Measurements from ENCODE around the gene HIBCH. TPM values are rescaled to one million over a fixed set of nuclear protein-coding genes. Genes with fewer than 3 reads are reported as not detected.
"Not testable (repeated sequence)": the region's sequence is repeated elsewhere in the genome, so short reads cannot be mapped to it uniquely, and the experiment has no call there.

Gene HIBCH
- total RNA-seq, 1 donor from 2014 or later: 4.7 TPM

DNA sequence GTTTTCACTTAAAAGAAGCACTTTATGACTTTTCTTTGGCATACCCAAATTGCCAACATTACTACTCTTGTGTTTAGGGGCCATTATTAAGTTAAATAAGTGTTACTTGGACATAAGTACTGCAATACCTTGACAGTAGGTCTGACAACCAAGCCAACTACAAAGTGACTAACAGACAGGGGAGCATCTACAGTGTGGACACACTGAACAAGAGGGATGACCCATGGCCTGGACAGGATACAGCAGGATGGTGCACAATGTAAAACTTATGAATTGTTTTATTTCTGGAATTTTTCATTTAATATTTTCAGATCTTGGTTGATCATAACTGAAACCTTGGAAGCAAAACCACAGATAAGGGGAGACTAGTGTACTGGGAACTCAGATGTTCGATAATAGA is 19.8 kb upstream of the HIBCH start:
- no peak for FAIRE-seq
- Histone ChIP-seq H3K4me3 (ENCODE audit: low read depth, low read length) (no peak overlapping the region), H3K36me3 (ENCODE audit: control insufficient read depth, insufficient read depth, low read length) (no peaks in the 10 kb centered on the region), H3K27me3 (ENCODE audit: control insufficient read depth, insufficient read depth, low read length) (no peaks in the 10 kb centered on the region)
- TF ChIP-seq, protein P1, sequence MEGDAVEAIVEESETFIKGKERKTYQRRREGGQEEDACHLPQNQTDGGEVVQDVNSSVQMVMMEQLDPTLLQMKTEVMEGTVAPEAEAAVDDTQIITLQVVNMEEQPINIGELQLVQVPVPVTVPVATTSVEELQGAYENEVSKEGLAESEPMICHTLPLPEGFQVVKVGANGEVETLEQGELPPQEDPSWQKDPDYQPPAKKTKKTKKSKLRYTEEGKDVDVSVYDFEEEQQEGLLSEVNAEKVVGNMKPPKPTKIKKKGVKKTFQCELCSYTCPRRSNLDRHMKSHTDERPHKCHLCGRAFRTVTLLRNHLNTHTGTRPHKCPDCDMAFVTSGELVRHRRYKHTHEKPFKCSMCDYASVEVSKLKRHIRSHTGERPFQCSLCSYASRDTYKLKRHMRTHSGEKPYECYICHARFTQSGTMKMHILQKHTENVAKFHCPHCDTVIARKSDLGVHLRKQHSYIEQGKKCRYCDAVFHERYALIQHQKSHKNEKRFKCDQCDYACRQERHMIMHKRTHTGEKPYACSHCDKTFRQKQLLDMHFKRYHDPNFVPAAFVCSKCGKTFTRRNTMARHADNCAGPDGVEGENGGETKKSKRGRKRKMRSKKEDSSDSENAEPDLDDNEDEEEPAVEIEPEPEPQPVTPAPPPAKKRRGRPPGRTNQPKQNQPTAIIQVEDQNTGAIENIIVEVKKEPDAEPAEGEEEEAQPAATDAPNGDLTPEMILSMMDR (IDR thresholded peaks at IDR 0.05; ENCODE audit: insufficient read depth, low read length, severe bottlenecking): no peak
- DNase-seq (ENCODE audit: low read depth): no peak

DNA sequence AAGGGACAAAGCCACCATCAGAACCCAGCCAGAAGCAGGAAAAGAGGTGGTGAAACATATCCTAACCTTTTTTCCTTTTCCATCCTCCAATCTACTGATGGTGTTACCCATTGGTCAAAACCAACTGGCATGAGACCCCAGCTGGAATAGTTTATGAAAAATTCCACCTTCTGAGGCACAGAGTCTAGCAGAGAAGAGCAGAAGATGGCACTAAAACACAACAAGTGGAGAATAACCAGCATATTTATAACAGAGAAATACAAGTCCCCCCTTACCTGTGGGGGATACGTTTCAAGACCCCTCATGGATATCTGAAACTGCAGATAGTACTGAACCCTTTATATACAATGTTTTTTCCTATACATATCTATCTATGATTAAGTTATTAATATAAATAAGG is 18.8 kb upstream of the HIBCH start:
- Histone ChIP-seq H3K4me3 (ENCODE audit: low read depth, low read length) (no peak overlapping the region), H3K27me3 (ENCODE audit: control insufficient read depth, insufficient read depth, low read length) (no peaks in the 10 kb centered on the region), H3K36me3 (ENCODE audit: control insufficient read depth, insufficient read depth, low read length) (no peaks in the 10 kb centered on the region)
- no peak for FAIRE-seq
- TF ChIP-seq, protein P1 (IDR thresholded peaks at IDR 0.05; ENCODE audit: insufficient read depth, low read length, severe bottlenecking): no peak
- DNase-seq (ENCODE audit: low read depth): no peak

DNA sequence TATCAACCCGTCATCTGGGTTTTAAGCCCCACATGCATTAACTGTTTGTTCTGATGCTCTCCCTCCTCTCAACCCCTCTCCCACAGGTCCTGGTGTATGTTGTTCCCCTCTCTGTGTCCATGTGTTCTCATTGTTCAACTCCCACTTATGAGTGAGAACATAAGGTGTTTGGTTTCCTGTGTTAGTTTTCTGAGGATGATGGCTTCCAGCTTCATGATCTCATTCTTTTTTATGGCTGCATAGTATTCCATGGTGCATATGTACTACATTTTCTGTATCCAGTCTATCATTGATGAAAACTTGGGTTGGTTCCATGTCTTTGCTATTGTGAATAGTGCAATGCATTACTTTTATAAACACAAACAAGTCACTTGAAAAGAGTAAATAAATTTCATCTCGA is 16.8 kb upstream of the HIBCH start:
- no peaks in the 10 kb centered on the region for H3K36me3 ChIP-seq (ENCODE audit: control insufficient read depth, insufficient read depth, low read length)
- no peaks in the 10 kb centered on the region for H3K27me3 ChIP-seq (ENCODE audit: control insufficient read depth, insufficient read depth, low read length)
- no peak for FAIRE-seq
- H3K4me3 ChIP-seq (ENCODE audit: low read depth, low read length): no peak overlapping the region
- TF ChIP-seq, protein P1 (IDR thresholded peaks at IDR 0.05; ENCODE audit: insufficient read depth, low read length, severe bottlenecking): no peak
- DNase-seq (ENCODE audit: low read depth): no peak

DNA sequence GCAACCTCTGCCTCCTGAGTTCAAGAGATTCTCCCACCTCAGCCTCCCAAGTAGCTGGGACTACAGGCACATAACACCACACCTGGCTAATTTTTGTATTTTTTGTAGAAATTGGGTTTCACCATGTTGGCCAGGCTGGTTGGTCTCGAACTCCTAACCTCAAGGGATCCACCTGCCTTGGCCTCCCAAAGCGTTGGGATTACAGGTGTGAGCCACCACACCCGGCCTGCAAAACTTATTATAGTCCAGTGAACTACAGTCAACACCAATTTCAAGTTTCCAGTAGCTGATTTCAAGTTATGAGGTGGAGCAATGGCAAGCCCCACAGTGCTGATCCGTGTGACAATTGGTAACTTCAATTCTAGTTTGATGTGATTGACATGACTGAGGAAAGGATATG is 16.0 kb upstream of the HIBCH start:
- H3K27me3 ChIP-seq (ENCODE audit: control insufficient read depth, insufficient read depth, low read length); H3K36me3 ChIP-seq (ENCODE audit: control insufficient read depth, insufficient read depth, low read length); FAIRE-seq; DNase-seq (ENCODE audit: low read depth); H3K4me3 ChIP-seq (ENCODE audit: low read depth, low read length): not testable (repeated sequence)

DNA sequence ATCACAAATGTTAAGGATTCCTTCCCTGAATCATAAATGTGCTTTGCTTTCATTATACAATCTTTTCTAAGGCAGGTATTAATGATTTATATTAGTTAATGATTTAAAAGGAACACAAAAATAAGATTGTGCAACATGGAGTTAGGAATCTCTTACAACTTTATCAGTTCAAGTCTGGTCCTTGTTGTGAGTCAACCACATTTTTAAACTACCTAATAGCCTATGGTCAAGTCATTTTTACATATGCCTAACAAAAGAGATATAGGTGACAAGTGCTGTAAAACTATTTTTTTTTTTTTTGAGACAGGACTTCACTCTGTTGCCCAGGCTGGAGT is 15.6 kb upstream of the HIBCH start:
- FAIRE-seq (no peak), DNase-seq (ENCODE audit: low read depth) (no peak)
- TF ChIP-seq, protein P1 (IDR thresholded peaks at IDR 0.05; ENCODE audit: insufficient read depth, low read length, severe bottlenecking): no peak
- Histone ChIP-seq H3K27me3 (ENCODE audit: control insufficient read depth, insufficient read depth, low read length) (no peaks in the 10 kb centered on the region), H3K4me3 (ENCODE audit: low read depth, low read length) (no peak overlapping the region), H3K36me3 (ENCODE audit: control insufficient read depth, insufficient read depth, low read length) (no peaks in the 10 kb centered on the region)

DNA sequence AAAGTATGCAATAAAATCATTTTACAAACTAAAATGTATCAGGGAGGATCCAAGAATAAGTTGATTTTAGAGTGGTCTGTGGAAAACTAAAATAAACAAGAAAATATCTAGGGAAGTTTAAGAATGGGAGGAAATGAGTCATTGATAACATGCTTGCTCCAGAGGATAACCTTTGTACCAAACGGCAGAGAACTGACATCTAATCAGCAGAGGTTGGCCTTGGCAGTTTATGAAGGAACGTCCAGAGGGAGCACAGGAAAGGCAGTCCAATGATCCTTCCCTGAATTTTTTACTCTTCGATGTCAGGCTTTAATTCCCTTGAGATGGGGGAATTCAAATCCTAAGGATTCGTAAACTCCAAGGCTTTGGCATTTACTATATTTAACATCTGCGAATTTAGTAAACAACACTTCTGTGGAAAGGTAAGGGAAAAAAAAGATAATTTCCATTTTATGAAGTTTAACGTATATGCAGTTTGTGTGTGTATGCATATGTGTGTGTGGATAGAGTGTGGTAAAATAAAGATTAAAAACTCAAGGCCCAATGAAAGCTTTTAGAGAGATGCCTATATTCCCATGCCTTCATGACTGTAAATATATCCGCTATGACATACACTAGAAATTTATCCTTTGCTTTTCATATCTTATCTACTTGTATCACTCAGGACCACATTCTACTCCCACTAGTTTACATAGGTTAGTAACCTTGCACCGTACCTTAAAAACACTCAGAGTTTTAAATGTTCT is 15.0 kb upstream of the HIBCH start:
- Histone ChIP-seq H3K36me3 (ENCODE audit: control insufficient read depth, insufficient read depth, low read length) (no peaks in the 10 kb centered on the region), H3K27me3 (ENCODE audit: control insufficient read depth, insufficient read depth, low read length) (no peaks in the 10 kb centered on the region), H3K4me3 (ENCODE audit: low read depth, low read length) (no peak overlapping the region)
- DNase-seq (ENCODE audit: low read depth): no peak
- FAIRE-seq: no peak
- TF ChIP-seq, protein P1 (IDR thresholded peaks at IDR 0.05; ENCODE audit: insufficient read depth, low read length, severe bottlenecking): no peak
